SIG-M5 treated with dmso at 0.1 percent for 504 hours (cell line): Measurements from ENCODE around the gene KLF16.
"Not testable (repeated sequence)": the region's sequence is repeated elsewhere in the genome, so short reads cannot be mapped to it uniquely, and the experiment has no call there.

Experiments used
- DNase-seq: peaks from one replicate; lab custom pipeline; 2025; ENCODE audit not compliant: unreplicated experiment; lab: John Stamatoyannopoulos, UW

Gene KLF16

DNA sequence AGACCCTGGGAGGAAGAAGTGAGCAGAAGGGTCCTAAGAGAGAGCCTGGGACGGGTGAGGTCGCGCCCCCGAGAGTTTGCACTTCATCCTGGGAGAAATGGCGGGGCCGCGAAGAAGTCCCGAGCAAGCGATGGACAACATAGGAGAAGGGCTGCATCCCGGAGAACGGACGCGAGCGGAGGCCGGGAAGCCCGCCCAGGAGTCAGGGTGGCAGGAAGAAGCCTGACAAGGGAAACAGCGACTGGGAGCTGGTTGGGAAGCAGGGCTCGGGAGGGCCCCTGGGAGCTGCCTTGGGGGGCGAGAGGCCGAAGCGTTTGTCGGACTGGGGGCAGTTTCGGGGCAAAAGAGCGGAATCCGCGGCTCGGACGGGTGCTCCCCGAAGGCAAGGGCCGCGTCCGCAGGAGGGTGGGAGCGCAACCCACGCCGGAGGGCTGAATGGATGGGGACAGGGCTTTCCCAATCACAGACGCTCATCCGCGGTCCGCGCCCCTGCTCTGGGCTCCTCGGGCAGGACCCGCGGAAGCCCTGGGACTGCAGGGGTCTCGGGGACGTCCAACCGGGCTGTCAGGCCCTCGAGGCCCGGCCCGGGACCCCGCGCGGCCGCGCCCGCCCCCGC is 21.4 kb upstream of the KLF16 start:
- no peak for DNase-seq

DNA sequence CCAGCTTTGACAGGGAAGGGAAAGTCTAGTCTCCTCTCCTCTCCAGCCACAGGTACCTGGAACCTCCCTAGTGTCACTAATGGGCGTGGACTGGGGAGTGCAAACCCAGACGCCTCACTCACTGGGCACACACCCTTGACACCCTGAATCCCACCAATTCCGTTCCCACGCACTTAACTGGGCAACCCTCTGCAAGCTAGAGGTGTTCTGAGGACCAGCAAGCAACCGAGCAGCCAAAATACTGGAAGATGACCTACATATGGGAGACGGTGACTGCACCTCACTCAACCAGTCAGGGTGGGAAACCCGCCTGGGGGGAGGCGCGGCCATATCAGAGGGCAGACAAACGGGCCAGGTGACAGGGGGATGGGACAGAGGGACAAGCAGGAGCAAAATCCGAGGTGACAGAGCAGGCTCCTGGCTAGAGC is 20.9 kb upstream of the KLF16 start:
- DNase-seq: no peak

DNA sequence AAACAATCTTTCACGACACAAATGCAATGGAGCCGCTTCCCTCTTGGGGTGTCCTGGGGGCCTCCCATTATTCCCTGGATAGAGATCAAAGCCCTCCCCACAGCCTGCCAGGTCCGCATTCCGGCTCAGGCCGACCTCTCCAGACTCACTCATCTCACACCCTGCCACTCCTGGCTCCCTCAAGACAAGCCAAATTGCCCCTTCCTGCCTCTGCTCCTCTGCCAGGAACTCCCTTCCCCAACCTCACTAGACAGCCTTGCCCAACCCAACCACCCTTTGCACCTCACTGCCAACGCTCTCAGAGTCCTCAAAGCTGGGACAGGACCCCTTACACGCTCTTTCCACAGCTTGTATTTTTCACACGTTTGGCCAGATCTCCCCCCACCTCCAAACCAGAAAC is 20.4 kb upstream of the KLF16 start:
- no peak for DNase-seq

GRCh38 chr19:1882786-1883692 is 19.7 kb upstream of the KLF16 start:
- DNase-seq: no peak

DNA sequence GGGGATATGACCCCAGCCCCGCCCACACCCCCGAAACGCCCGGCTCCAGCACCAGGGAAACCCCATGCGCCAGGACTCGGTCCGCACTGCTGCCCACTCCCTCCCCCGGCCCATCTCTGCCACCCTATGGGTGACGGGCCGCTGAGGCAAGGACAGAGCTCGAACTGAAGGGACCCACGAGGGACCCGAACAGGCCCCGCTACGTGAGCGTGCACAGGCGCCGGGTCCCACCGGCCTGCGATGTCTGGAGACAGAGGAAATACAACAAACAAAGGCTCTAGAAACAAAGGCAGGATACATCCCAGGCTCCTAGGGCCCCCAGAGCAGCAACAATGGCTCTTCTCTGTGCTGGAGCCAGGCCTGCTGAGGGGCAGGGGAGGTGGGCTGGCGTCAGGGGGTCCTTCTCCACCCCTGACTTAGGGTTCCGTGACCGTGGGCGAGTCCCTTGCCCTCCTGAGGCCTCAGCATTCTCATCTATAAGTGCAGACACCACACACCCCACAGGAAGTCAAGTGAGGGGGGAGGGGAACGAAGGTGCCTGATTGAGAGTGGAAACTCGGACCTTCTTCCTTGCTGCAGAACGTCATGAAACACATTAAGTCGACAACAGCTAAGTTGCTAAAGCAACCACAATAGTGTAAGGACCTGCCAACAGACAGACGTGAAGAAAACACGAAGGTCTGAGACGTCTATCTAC is 18.9 kb upstream of the KLF16 start:
- no peak for DNase-seq

DNA sequence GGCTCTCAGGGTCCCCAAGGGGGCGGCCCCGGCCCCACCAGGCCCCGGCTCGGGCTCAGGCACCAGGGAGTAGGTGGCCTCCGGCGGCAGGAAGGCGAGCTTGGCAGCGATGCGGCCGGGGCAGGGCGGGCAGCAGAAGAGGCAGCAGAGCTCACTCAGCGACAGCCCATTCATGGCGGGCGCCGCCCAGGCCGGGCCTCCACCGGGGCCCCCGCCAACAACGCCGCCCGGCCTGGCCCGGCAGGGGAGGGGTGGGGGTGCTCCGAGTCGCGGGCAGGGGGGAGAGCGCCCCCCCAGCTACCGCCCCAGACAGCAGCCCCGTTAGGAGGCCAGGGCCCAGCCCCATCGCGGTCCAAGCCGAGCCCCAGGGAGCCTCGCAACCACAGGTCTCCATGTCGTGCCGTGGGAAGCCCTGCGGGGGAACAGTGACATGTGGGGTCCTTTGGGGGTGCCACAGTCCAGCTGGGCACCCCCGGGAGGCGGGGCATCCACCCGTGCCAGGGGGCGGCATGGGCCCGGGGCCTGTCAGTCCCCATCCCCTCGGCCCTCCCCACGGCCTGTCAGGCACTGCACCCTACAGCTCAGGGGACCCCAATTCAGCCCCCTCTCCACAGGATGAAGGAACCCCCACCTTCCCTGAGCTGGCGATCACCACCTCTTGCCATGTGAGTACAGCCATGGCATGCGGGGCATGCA is 18.2 kb upstream of the KLF16 start:
- DNase-seq: not testable (repeated sequence)

GRCh38 chr19:1880611-1881392 is 17.4 kb upstream of the KLF16 start:
- DNase-seq: no peak

GRCh38 chr19:1879982-1880381 is 16.6 kb upstream of the KLF16 start:
- DNase-seq: not testable (repeated sequence)

DNA sequence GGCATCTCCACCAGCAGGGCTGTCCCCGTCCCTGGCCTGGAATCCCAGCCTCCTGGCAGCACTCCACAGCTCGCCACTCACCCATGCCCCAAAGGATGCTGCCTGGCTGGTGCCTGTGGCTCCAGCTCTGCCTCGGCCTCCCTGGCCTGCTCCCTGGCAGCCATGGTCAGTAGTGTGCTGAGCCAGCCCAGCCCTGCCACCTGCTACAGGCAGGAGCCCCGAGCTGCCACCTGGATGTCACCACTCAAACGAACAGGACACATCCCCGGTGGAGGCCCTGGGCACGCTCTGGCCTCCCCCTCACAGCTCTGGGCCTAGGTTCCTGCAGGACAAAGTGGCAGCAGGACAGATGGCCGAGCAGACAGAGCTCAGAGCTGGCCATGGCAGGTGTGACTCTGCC is 15.2 kb upstream of the KLF16 start:
- DNase-seq: not testable (repeated sequence)

- not testable (repeated sequence) for DNase-seq
Observed at GRCh38 chr19:1877280-1877660, 13.9 kb upstream of the KLF16 start.

DNA sequence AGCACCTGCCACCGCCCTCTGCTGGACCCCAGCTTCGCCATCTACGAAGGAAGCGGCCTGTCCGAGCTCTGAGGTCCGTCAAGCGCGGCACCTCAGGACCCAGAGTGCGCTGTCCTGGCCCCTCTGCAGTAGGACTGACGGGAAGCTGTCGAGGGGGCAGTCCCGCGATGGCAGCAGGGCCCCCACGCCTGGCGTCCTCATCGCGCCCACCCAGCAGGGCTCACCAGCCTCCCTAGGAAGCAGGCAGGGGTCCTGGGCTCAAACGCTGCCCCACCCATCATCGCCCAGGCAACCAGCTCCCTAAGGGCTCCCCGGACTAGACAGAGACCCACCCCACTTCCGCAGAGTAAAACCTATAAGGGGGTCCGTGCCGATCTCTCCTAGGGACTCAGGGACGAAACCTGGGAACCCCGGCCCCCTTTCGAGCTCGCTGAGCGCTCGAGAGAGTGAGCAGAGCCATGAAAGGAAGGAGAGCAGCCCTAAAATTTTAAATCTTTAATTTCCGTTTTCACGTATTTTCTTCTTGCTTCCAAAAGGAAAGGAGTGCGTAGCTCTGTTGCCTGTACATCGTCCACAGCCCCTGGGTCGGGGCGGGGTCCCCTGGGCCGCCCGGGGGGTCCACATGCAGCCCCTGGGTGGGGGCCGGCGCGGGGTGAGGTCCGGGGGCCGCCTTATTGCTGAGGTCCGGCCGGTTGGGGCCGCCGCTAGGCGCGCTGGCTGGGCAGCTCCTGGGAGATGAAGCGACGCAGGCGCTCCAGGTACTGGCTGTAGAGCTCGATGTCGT is 13.3 kb upstream of the KLF16 start:
- not testable (repeated sequence) for DNase-seq

DNA sequence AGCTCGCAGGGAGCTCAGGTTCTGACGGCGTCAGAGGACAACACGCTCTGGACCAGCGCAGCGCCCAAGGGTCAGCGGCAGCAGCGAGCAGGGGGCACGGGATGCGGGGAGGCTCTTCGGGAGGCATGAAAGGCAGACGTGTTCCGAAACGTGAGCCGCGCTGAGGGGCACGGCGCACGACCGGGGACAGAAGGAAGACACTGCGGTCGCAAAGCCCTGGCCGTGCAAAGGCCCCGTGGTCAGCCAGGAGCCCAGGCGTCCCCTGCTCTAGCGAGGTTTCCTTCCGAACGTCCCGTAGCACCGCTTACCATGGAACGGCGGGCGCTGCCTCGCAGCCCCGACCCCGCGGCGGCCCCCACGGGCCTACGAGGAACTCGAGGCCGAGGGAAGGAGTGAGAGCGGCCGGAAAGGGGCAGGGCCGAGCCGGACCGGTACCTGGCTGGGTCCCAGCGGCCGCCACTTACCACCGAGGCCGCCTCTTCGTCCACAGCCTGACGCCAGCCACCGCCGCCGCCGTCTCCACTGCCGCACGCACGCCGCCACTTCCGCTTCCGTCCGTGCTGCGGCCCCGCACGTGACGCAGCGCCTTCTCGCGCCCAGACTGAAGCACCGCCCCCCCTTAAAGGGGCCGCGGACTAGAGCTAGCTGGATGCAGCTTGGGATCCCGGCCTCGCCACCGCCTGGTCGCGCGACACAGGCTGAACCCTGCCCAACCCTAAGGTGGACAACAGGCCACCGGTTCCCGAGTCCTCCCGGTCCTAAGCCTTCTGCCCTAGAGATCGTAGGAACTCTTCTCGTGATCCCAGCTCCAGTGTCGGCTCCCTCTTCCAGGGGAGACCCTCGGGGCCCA is 12.5 kb upstream of the KLF16 start:
- peak; percentile 86 for DNase-seq

- not testable (repeated sequence) for DNase-seq
Observed at GRCh38 chr19:1875265-1875645, 11.9 kb upstream of the KLF16 start.

DNA sequence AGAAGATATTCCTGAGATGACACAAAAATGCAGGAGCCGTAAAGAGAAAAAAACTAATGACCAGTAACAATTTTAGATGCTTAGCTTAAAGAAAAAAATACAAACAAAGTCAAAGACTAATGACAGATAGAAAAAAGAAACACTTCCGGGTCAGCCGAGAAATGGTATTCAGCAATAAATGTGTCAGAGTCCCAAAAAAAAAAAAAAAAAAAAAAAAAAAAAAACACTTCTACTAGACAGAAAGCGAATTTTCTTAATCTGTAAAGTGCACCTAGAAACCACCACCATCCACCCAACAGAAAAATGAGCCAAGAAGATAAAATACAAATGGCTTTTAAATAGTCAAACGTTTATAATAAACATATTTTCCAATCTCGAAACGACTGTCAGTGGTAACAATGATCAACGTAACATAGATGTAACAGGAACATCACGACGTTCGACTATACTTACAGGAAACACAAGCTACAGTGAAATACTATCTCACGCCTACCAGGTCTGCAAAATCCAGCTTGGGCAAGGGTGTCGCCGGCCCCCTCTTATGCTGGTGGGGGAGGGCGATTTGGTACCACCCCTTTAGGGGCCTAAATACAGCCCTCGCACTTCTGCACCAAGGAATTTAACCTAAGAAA is 11.3 kb upstream of the KLF16 start:
- DNase-seq: no peak

- no peak for DNase-seq
Observed at GRCh38 chr19:1873524-1874473, 10.4 kb upstream of the KLF16 start.

GRCh38 chr19:1872807-1873523 is 9.6 kb upstream of the KLF16 start:
- no peak for DNase-seq

GRCh38 chr19:1871630-1872029 is 8.3 kb upstream of the KLF16 start:
- DNase-seq: no peak
